Measurements from ENCODE around the gene OR52J3.
"Not testable (repeated sequence)": the region's sequence is repeated elsewhere in the genome, so short reads cannot be mapped to it uniquely, and the experiment has no call there.

The OR52J3 gene

GRCh38 chr11:5037926-5038325 lies 8.4 kb upstream of the OR52J3 start:
- no peak for DNase-seq (ENCODE audit: extremely low read depth, low read depth)
- TF ChIP-seq CTCF (IDR thresholded peaks at IDR 0.05; ENCODE audit: low read depth, low read length): no peak

GRCh38 chr11:5038341-5038740 lies 8.0 kb upstream of the OR52J3 start:
- TF ChIP-seq CTCF (IDR thresholded peaks at IDR 0.05; ENCODE audit: low read depth, low read length): no peak

GRCh38 chr11:5040876-5041275 lies 5.5 kb upstream of the OR52J3 start:
- no peak for TF ChIP-seq CTCF (IDR thresholded peaks at IDR 0.05; ENCODE audit: low read depth, low read length)
- DNase-seq (ENCODE audit: extremely low read depth, low read depth): no peak

More at GRCh38 chr11:5038341-5038740, 8.0 kb upstream of the OR52J3 start:
- no peak for DNase-seq (ENCODE audit: extremely low read depth, low read depth)

GRCh38 chr11:5042091-5042490 lies 4.2 kb upstream of the OR52J3 start:
- no peak for TF ChIP-seq CTCF (IDR thresholded peaks at IDR 0.05; ENCODE audit: low read depth, low read length)
- no peak for DNase-seq (ENCODE audit: extremely low read depth, low read depth)

- DNase-seq (ENCODE audit: extremely low read depth, low read depth): no peak
- no peak for TF ChIP-seq CTCF (IDR thresholded peaks at IDR 0.05; ENCODE audit: low read depth, low read length)
Measured at GRCh38 chr11:5043380-5043779, 2.9 kb upstream of the OR52J3 start.

GRCh38 chr11:5046754-5047330 lies 516 bp downstream of the OR52J3 start:
- TF ChIP-seq CTCF (IDR thresholded peaks at IDR 0.05; ENCODE audit: low read depth, low read length): no peak

GRCh38 chr11:5058679-5059078 lies 12.4 kb downstream of the OR52J3 start:
- not testable (repeated sequence) for DNase-seq (ENCODE audit: extremely low read depth, low read depth)

More at GRCh38 chr11:5046754-5047330, 516 bp downstream of the OR52J3 start:
- no peak for DNase-seq (ENCODE audit: extremely low read depth, low read depth)

GRCh38 chr11:5059391-5059790 lies 13.1 kb downstream of the OR52J3 start, which contains the start of gene OR52E2:
OR52E2 (minus strand) TSS chr11:5059627; CDS start chr11:5059627, 0 bp downstream.
- no peak for DNase-seq (ENCODE audit: extremely low read depth, low read depth)
- no peak for TF ChIP-seq CTCF (IDR thresholded peaks at IDR 0.05; ENCODE audit: low read depth, low read length)

Measured in AG09319 (cell line).